ENCODE data around the gene POTEF.
"Not testable (repeated sequence)": the region's sequence is repeated elsewhere in the genome, so short reads cannot be mapped to it uniquely, and the experiment has no call there.

DNA sequence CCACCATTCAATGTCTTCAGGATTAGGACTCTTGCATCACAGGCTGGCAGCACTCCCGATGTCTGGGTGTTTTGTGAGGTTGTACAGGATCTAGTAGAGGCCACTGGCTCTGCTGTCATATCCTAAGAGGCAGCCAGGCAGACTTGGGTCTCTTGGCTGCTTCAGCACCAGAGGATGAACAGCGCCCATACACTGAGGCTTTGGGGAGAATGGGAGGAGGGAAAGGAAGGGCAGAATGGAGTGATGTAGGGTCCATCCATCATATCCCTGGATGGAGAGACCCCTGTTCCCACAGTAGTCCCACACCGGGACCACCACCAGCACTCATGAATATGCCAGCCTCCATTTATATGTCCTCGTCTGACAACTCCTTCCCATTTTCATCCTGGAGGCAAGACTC is 80.6 kb downstream of the POTEF start:
- not testable (repeated sequence) for TF ChIP-seq POLR2AphosphoS5 (IDR thresholded peaks at IDR 0.05; ENCODE audit: low read depth); EZH2 (IDR thresholded peaks at IDR 0.05; ENCODE audit: low read depth, unreplicated experiment)
- TF ChIP-seq, protein P1, sequence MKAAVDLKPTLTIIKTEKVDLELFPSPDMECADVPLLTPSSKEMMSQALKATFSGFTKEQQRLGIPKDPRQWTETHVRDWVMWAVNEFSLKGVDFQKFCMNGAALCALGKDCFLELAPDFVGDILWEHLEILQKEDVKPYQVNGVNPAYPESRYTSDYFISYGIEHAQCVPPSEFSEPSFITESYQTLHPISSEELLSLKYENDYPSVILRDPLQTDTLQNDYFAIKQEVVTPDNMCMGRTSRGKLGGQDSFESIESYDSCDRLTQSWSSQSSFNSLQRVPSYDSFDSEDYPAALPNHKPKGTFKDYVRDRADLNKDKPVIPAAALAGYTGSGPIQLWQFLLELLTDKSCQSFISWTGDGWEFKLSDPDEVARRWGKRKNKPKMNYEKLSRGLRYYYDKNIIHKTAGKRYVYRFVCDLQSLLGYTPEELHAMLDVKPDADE (IDR thresholded peaks at IDR 0.05) = not testable (repeated sequence)
- TF ChIP-seq, protein P2, sequence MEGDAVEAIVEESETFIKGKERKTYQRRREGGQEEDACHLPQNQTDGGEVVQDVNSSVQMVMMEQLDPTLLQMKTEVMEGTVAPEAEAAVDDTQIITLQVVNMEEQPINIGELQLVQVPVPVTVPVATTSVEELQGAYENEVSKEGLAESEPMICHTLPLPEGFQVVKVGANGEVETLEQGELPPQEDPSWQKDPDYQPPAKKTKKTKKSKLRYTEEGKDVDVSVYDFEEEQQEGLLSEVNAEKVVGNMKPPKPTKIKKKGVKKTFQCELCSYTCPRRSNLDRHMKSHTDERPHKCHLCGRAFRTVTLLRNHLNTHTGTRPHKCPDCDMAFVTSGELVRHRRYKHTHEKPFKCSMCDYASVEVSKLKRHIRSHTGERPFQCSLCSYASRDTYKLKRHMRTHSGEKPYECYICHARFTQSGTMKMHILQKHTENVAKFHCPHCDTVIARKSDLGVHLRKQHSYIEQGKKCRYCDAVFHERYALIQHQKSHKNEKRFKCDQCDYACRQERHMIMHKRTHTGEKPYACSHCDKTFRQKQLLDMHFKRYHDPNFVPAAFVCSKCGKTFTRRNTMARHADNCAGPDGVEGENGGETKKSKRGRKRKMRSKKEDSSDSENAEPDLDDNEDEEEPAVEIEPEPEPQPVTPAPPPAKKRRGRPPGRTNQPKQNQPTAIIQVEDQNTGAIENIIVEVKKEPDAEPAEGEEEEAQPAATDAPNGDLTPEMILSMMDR (conservative IDR thresholded peaks at IDR 0.05; ENCODE audit: low read depth in 2 of 2) = not testable (repeated sequence)
- TF ChIP-seq, protein P3, sequence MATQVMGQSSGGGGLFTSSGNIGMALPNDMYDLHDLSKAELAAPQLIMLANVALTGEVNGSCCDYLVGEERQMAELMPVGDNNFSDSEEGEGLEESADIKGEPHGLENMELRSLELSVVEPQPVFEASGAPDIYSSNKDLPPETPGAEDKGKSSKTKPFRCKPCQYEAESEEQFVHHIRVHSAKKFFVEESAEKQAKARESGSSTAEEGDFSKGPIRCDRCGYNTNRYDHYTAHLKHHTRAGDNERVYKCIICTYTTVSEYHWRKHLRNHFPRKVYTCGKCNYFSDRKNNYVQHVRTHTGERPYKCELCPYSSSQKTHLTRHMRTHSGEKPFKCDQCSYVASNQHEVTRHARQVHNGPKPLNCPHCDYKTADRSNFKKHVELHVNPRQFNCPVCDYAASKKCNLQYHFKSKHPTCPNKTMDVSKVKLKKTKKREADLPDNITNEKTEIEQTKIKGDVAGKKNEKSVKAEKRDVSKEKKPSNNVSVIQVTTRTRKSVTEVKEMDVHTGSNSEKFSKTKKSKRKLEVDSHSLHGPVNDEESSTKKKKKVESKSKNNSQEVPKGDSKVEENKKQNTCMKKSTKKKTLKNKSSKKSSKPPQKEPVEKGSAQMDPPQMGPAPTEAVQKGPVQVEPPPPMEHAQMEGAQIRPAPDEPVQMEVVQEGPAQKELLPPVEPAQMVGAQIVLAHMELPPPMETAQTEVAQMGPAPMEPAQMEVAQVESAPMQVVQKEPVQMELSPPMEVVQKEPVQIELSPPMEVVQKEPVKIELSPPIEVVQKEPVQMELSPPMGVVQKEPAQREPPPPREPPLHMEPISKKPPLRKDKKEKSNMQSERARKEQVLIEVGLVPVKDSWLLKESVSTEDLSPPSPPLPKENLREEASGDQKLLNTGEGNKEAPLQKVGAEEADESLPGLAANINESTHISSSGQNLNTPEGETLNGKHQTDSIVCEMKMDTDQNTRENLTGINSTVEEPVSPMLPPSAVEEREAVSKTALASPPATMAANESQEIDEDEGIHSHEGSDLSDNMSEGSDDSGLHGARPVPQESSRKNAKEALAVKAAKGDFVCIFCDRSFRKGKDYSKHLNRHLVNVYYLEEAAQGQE (IDR thresholded peaks at IDR 0.05; ENCODE audit: unreplicated experiment) = peak; percentile 57
